Panc1 (cell line): ENCODE data around the gene GP9.

Source experiments
- CTCF ChIP-seq: fragments of 450-650 bp; IDR thresholded peaks from 2 replicates; pipeline ENCODE4 v1.5.1; 2017; ENCODE audit warnings: mild to moderate bottlenecking
- POLR2AphosphoS5 ChIP-seq: IDR thresholded peaks from 2 replicates; pipeline ENCODE4 v1.6.1; 2012; ENCODE audit warnings: mild to moderate bottlenecking, low read depth, low read length, moderate library complexity
- REST ChIP-seq, 2 experiments: IDR thresholded peaks; 2 replicates each; pipeline ENCODE4 v1.6.1; 2011 to 2012; ENCODE audit warnings: low read depth in 2 of 2, control low read depth in 1 of 2, low read length in 1 of 2, mild to moderate bottlenecking in 1 of 2, moderate library complexity in 1 of 2; ENCODE audit not compliant: insufficient read depth in 1 of 2

GRCh38 chr3:129018271-129018670 is 42.3 kb upstream of the GP9 start:
- TF ChIP-seq CTCF (no peak), POLR2AphosphoS5 (no peak), REST (IDR thresholded peaks at IDR 0.05; ENCODE audit: insufficient read depth in 1 of 2, low read depth in 2 of 2, low read length in 1 of 2) (no peak)
